Fibroblast of skin of back (primary cell): ENCODE data around the gene ETS2.

Experiments used
- DNase-seq: peaks from one replicate; pipeline ENCODE4 v3.0.0-alpha.2; 2013

Gene ETS2

DNA sequence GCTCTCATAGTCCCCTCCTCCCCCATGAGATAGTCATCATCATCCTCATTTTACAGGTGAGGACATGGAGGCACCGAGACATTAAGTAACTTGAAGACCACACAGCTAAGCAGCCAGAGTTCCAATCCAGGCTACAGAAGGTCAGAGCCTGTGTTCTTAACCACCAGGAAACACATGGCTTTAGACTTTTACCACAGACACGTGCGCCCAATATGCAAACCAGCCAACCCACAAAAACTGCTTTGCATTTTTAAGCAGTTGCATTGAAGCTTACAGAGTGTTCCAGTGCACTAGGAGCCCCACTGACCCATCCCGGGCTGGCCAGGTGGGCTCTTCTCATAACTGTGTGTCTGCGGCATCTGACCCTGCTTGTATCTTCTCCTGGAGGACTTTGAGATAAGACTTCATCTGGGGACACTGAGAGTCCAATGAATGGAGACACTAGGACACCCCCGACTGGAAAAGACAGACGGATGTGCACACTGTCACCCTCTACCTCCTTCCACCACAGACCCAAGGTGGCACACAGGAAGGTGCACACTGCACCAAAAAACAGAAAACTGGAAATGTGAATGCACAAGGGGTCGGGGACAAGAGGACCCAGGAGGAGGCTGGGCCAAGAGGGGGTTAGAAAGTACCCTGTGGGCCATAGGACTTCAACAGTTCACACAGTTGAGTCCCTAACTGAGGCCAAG, 56.4 kb downstream of the ETS2 start:
- DNase-seq, result no peak

DNA sequence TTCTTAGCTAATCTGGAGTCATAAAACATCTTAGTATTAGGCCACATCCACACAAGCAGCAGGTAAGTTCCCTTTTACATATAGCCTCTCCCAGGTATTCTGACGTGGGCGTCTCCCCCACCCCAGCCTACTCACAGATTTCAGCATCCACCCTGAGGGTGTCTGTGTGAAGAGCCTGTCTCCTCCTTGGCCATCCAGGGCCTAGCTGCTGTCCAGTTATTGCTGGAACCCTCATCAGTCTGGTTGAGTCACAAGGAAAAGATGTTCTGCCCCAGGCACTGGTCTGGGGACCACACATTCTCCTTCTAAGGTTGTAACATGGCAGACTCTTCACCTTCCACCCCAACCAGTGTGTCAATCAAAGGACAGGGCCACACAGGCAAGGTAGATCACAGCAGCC, 57.6 kb downstream of the ETS2 start:
- no peak for DNase-seq

DNA sequence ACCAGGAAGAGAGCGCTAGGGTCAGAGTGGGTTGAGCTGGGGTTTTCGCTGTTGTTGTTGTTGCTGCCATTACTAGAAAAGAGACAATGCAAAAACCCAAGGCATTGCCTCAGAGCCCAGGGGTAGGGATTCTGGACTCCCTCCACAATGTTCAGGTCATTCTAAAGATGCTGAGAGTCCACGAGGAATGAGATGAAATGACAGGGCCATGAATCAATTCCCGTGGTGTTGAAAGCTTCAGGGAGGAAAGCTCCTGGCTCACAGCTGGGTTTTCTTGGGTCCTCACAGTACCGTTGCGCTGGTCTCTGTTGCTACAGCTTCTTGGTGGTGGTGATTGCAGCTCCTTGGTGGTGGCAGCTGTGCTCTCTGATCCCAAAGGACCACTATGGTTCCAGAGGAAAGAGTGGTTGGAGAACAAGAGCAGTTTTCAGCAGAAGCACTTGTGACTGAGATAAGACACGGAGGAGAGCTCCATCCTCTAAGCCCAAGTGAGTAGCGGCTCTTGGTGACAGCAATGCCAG, 58.2 kb downstream of the ETS2 start:
- no peak for DNase-seq

DNA sequence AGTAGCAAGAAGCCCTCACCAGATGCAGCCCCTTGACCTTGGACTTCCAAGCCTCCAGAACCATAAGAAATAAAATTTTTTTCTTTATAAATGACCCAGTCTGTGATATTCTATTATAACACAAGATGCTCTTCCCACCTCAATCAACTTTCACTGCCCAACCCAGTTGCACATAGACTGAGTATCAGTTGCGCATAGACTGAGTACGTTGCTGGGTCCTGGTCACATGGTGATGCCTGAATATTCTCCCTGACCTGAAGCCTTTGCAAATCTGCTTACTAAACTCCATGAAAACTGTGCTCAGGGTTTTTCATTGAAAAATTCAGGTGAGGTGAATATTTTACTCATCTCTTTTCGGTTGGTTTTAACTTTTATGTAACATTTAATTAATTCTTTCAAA, 59.2 kb downstream of the ETS2 start:
- no peak for DNase-seq

DNA sequence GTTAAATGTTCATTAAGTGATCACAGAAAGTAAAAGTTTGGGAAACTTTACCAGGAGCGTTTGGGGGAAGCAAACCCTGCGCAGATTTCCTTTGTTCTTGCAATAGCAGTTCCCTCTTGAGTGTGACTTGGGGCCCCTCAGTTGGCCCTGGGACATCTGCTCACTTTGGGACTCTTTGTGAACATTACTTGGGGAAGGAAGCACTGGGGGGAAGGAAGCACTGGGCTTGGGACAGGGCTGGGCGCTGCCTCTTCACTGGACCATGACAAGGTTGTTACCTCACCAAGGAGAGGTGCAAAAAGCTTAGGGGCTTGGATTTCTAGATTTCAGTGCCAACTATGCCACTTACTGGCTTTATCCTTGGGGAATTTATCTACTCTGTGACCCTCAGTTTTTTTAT, 63.5 kb downstream of the ETS2 start:
- DNase-seq, result no peak

DNA sequence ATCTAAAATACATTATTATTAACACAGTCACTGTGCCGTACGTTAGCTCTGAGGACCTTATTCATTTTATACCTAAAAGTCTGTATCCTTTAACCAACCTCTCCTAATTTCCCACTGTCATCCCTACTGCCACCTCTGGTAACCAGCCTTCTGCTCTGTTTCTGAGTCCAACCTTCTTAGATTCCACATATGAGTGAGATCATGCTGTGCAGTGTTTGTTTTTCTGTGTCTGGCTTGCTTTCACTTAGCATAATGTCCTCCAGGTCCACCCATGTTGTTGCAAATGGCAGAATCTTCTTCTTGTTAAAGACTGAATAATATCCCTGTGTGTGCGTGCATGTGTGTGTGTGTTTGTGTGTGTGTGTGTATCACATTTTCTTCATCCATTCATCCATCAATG, 64.2 kb downstream of the ETS2 start:
- DNase-seq, result peak; percentile 40
